Esophagus squamous epithelium (tissue), 4 donors: ENCODE results near the gene CHSY3.

ENCODE experiments used
- CTCF ChIP-seq, 6 experiments: fragments of 450-650 bp in 4 of 6; fragments of 200-600 bp in 2 of 6; sonication (generic) in 2 of 6; IDR thresholded peaks; one replicate each; pipeline ENCODE4 v1.5.1; 2016 to 2019; ENCODE audit warnings: antibody characterized with exemption in 6 of 6, mild to moderate bottlenecking in 4 of 6, moderate library complexity in 4 of 6
- POLR2A ChIP-seq, 4 donors: fragments of 450-650 bp; IDR thresholded peaks; one replicate each; pipeline ENCODE4 v1.6.1; 2017; ENCODE audit warnings: antibody characterized with exemption in 4 of 4, mild to moderate bottlenecking in 4 of 4, moderate library complexity in 3 of 4

- TF ChIP-seq CTCF (IDR thresholded peaks at IDR 0.05) (no peak), POLR2A (IDR thresholded peaks at IDR 0.05) (no peak)
Measured at GRCh38 chr5:130151239-130151638, 247.0 kb downstream of the CHSY3 start.
